Measurements from ENCODE around the gene CRYBG3. TPM values are rescaled to one million over a fixed set of nuclear protein-coding genes. Genes with fewer than 3 reads are reported as not detected.

The CRYBG3 gene
- total and polyA plus RNA-seq, 2 donors from 2014 or later: 3.1 to 20.7 TPM

- FAIRE-seq (no peak), DNase-seq (peak in 2 of 5 donors; percentile 27 to 39)
- H3K9me3 ChIP-seq (ENCODE audit: control insufficient read depth in 2 of 3, insufficient read depth in 1 of 3, low read length in 3 of 3): no peaks in the 10 kb centered on the region
- peak overlapping the region; percentile 11 to 71 for H3K27ac ChIP-seq (ENCODE audit: low read depth in 2 of 2, low read length in 2 of 2)
- no peaks in the 10 kb centered on the region for H3K27me3 ChIP-seq (ENCODE audit: control insufficient read depth, insufficient read depth, low read length)
- peaks cover 0 to 6% (median 0%) of the 10 kb centered on the region in 3 donors for H3K4me1 ChIP-seq (ENCODE audit: control insufficient read depth in 2 of 3, insufficient read depth in 2 of 3, low read depth in 1 of 3, low read length in 3 of 3)
- TF ChIP-seq, protein P1, sequence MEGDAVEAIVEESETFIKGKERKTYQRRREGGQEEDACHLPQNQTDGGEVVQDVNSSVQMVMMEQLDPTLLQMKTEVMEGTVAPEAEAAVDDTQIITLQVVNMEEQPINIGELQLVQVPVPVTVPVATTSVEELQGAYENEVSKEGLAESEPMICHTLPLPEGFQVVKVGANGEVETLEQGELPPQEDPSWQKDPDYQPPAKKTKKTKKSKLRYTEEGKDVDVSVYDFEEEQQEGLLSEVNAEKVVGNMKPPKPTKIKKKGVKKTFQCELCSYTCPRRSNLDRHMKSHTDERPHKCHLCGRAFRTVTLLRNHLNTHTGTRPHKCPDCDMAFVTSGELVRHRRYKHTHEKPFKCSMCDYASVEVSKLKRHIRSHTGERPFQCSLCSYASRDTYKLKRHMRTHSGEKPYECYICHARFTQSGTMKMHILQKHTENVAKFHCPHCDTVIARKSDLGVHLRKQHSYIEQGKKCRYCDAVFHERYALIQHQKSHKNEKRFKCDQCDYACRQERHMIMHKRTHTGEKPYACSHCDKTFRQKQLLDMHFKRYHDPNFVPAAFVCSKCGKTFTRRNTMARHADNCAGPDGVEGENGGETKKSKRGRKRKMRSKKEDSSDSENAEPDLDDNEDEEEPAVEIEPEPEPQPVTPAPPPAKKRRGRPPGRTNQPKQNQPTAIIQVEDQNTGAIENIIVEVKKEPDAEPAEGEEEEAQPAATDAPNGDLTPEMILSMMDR (IDR thresholded peaks at IDR 0.05; ENCODE audit: borderline replicate concordance, extremely low read depth, insufficient read depth): no peak
- H3K9ac ChIP-seq (ENCODE audit: low read length in 3 of 3): peak overlapping the region in 1 of 3 donors; percentile 47
- H3K36me3 ChIP-seq (ENCODE audit: control insufficient read depth in 2 of 3, insufficient read depth in 3 of 3, low read length in 3 of 3): peaks cover 3 to 36% (median 10%) of the 10 kb centered on the region in 3 donors
- no peak overlapping the region for H3K4me3 ChIP-seq (ENCODE audit: low read length in 3 of 3)
- intact Hi-C loops (cut with DNase I): no loop called here
Measured at GRCh38 chr3:97942801-97943546, 121.2 kb downstream of the CRYBG3 start.

DNA sequence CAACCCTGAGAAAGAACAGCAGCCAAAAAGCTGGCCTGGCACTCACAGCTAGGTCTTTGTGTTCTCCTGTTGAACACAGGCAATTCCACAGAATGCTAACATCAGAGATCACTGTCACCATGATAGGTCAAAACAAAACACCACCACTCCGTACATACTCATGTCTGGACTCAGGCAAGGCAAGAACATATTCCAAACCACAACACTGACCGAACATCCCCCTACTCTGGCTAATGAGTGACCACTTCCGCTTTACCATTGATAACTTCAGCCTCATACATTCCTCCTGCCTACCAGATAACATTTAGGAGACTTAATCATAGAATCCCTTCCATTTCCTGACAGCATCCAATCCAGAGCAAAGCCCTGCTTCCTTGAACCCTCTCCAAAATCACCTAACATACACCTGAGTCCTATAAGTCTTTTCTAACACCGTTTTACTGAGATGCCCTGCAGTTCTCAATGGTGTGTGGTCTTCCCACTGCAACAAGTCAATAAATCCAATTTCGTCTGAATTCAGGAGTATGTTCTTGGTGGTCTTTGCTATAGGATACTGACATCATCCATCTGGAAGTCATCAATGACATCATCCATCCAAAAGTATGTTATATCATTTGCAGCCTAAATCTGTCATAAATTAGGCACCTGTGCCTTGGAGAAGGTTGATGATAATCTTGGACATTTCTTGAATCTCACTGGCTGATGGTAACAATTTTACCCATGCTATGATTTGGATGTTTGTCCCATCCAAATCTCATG, 126.7 kb downstream of the CRYBG3 start:
- Histone ChIP-seq H3K9ac (ENCODE audit: low read length in 3 of 3) (no peak overlapping the region), H3K36me3 (ENCODE audit: control insufficient read depth in 2 of 3, insufficient read depth in 3 of 3, low read length in 3 of 3) (peaks cover 9 to 55% (median 24%) of the 10 kb centered on the region in 3 donors), H3K27ac (ENCODE audit: low read depth in 2 of 2, low read length in 2 of 2) (no peak overlapping the region), H3K4me1 (ENCODE audit: control insufficient read depth in 2 of 3, insufficient read depth in 2 of 3, low read depth in 1 of 3, low read length in 3 of 3) (peaks cover 0 to 13% (median 3%) of the 10 kb centered on the region in 3 donors), H3K27me3 (ENCODE audit: control insufficient read depth, insufficient read depth, low read length) (no peaks in the 10 kb centered on the region), H3K9me3 (ENCODE audit: control insufficient read depth in 2 of 3, insufficient read depth in 1 of 3, low read length in 3 of 3) (no peaks in the 10 kb centered on the region), H3K4me3 (ENCODE audit: low read length in 3 of 3) (no peak overlapping the region)
- FAIRE-seq (no peak), DNase-seq (no peak)
- TF ChIP-seq, protein P1 (IDR thresholded peaks at IDR 0.05; ENCODE audit: borderline replicate concordance, extremely low read depth, insufficient read depth): no peak
- intact Hi-C loops (cut with DNase I): no loop called here

DNA sequence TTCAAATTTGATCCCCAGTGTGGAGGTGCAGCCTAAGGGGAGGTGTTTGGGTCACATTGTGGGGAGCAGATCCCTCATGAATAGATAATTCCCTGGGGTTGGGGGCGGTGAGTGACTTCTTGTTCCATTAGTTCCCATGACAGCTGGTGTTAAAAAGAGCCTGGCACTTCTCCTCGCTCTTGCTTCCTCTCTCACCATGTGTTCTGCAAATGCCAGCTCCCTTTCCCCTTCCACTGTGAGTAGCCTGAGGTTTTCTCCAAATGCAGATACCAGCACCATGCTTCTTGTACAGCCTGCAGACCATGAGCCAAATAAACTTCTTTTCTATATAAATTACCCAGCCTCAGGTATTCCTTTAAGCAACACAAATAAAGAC, 127.3 kb downstream of the CRYBG3 start:
- FAIRE-seq: no peak
- no peak overlapping the region for H3K27ac ChIP-seq (ENCODE audit: low read depth in 2 of 2, low read length in 2 of 2)
- H3K36me3 ChIP-seq (ENCODE audit: control insufficient read depth in 2 of 3, insufficient read depth in 3 of 3, low read length in 3 of 3): peaks cover 11 to 51% (median 27%) of the 10 kb centered on the region in 3 donors
- no peaks in the 10 kb centered on the region for H3K27me3 ChIP-seq (ENCODE audit: control insufficient read depth, insufficient read depth, low read length)
- DNase-seq: no peak
- H3K9ac ChIP-seq (ENCODE audit: low read length in 3 of 3): no peak overlapping the region
- H3K4me3 ChIP-seq (ENCODE audit: low read length in 3 of 3): no peak overlapping the region
- peaks cover 0 to 13% (median 3%) of the 10 kb centered on the region in 3 donors for H3K4me1 ChIP-seq (ENCODE audit: control insufficient read depth in 2 of 3, insufficient read depth in 2 of 3, low read depth in 1 of 3, low read length in 3 of 3)
- TF ChIP-seq, protein P1 (IDR thresholded peaks at IDR 0.05; ENCODE audit: borderline replicate concordance, extremely low read depth, insufficient read depth): no peak
- intact Hi-C loops (cut with DNase I): no loop called here
- H3K9me3 ChIP-seq (ENCODE audit: control insufficient read depth in 2 of 3, insufficient read depth in 1 of 3, low read length in 3 of 3): no peaks in the 10 kb centered on the region

All from kidney (tissue), 14 donors.